Eye (tissue), 1 donor: ENCODE results near the gene SLC25A48.

Source experiments
- DNase-seq: peaks from one replicate; pipeline ENCODE4 v3.0.0-alpha.2; 2015

The SLC25A48 gene

GRCh38 chr5:135834639-135835529 lies at the start of gene SLC25A48:
TSS of gene SLC25A48 (plus strand) at chr5:135834663. CDS start at chr5:135834848, 185 bp downstream.
- DNase-seq, result peak; percentile 88

- DNase-seq, result no peak
Measured at GRCh38 chr5:135800656-135801055, 33.8 kb upstream of the SLC25A48 start.

- DNase-seq, result no peak
Measured at GRCh38 chr5:135810188-135810943, 24.1 kb upstream of the SLC25A48 start.

- DNase-seq, result no peak
Measured at GRCh38 chr5:135811007-135811406, 23.5 kb upstream of the SLC25A48 start.

GRCh38 chr5:135813758-135814157 lies 20.7 kb upstream of the SLC25A48 start:
- DNase-seq, result no peak

- no peak for DNase-seq
Measured at GRCh38 chr5:135814316-135814715, 20.1 kb upstream of the SLC25A48 start.

- no peak for DNase-seq
Measured at GRCh38 chr5:135814812-135815211, 19.7 kb upstream of the SLC25A48 start.

- DNase-seq, result no peak
Measured at GRCh38 chr5:135821061-135821801, 13.2 kb upstream of the SLC25A48 start.

- DNase-seq, result no peak
Measured at GRCh38 chr5:135821802-135822201, 12.7 kb upstream of the SLC25A48 start.

GRCh38 chr5:135822286-135822685 lies 12.2 kb upstream of the SLC25A48 start:
- no peak for DNase-seq

GRCh38 chr5:135822959-135823358 lies 11.5 kb upstream of the SLC25A48 start:
- no peak for DNase-seq

- DNase-seq, result no peak
Measured at GRCh38 chr5:135823881-135824280, 10.6 kb upstream of the SLC25A48 start.

- no peak for DNase-seq
Measured at GRCh38 chr5:135824541-135825041, 9.9 kb upstream of the SLC25A48 start.

- no peak for DNase-seq
Measured at GRCh38 chr5:135825373-135826220, 8.9 kb upstream of the SLC25A48 start.

- DNase-seq, result no peak
Measured at GRCh38 chr5:135826221-135826525, 8.3 kb upstream of the SLC25A48 start.

GRCh38 chr5:135826994-135827671 lies 7.3 kb upstream of the SLC25A48 start:
- DNase-seq, result no peak

- DNase-seq, result no peak
Measured at GRCh38 chr5:135827965-135828781, 6.3 kb upstream of the SLC25A48 start.

- no peak for DNase-seq
Measured at GRCh38 chr5:135828782-135829127, 5.7 kb upstream of the SLC25A48 start.

GRCh38 chr5:135829179-135829578 lies 5.3 kb upstream of the SLC25A48 start:
- DNase-seq, result no peak

- peak; percentile 91 for DNase-seq
Measured at GRCh38 chr5:135829681-135830383, 4.6 kb upstream of the SLC25A48 start.
